Stimulated activated naive CD8-positive, alpha-beta T cell treated with anti-CD3 and anti-CD28 coated beads, Interleukin-15, Interleukin-2, amounts not matched to agents 100 ng/mL and 50 ng/mL, for 24 hours (primary cell): ENCODE data around the gene TMED9.
"Not testable (repeated sequence)": the region's sequence is repeated elsewhere in the genome, so short reads cannot be mapped to it uniquely, and the experiment has no call there.

Experiments
- H3K27ac Mint-ChIP-seq: one replicate; pipeline ENCODE4 v1.8.0; 2021; ENCODE audit warnings: mild to moderate bottlenecking, mixed read lengths
- H3K27me3 Mint-ChIP-seq: one replicate; pipeline ENCODE4 v1.8.0; 2021; ENCODE audit warnings: mixed read lengths
- H3K36me3 Mint-ChIP-seq: one replicate; pipeline ENCODE4 v1.8.0; 2021; ENCODE audit warnings: low read depth, mixed read lengths
- H3K4me1 Mint-ChIP-seq: one replicate; pipeline ENCODE4 v1.8.0; 2021; ENCODE audit warnings: low read depth, mixed read lengths
- H3K4me3 Mint-ChIP-seq: one replicate; pipeline ENCODE4 v1.8.0; 2021; ENCODE audit warnings: mild to moderate bottlenecking, mixed read lengths
- H3K9me3 Mint-ChIP-seq: one replicate; pipeline ENCODE4 v1.8.0; 2021; ENCODE audit warnings: mixed read lengths

The TMED9 gene

GRCh38 chr5:177645462-177645861 lies 53.5 kb downstream of the TMED9 start:
- H3K36me3 Mint-ChIP-seq, result peaks cover 21% of the 10 kb centered on the region
- H3K4me1 Mint-ChIP-seq, H3K4me3 Mint-ChIP-seq, H3K27ac Mint-ChIP-seq, H3K27me3 Mint-ChIP-seq, H3K9me3 Mint-ChIP-seq: not testable (repeated sequence)
